PC-3 (cell line): Measurements from ENCODE around the gene KCTD16.

Source experiments
- EZH2 ChIP-seq: fragments of 300-600 bp; sonication (generic); IDR thresholded peaks from one replicate; pipeline ENCODE4 v1.6.1; 2017; ENCODE audit warnings: antibody characterized with exemption, mild to moderate bottlenecking, low read length; ENCODE audit not compliant: unreplicated experiment
- TF ChIP-seq, protein P1 (sequence below): fragments of 300-600 bp; sonication (generic); conservative IDR thresholded peaks from 2 replicates; pipeline ENCODE4 v1.5.1; 2017; ENCODE audit warnings: antibody characterized with exemption, low read depth, mild to moderate bottlenecking, low read length

GRCh38 chr5:144247131-144247530 is 76.5 kb downstream of the KCTD16 start:
- no peak for TF ChIP-seq EZH2
- TF ChIP-seq, protein P1, sequence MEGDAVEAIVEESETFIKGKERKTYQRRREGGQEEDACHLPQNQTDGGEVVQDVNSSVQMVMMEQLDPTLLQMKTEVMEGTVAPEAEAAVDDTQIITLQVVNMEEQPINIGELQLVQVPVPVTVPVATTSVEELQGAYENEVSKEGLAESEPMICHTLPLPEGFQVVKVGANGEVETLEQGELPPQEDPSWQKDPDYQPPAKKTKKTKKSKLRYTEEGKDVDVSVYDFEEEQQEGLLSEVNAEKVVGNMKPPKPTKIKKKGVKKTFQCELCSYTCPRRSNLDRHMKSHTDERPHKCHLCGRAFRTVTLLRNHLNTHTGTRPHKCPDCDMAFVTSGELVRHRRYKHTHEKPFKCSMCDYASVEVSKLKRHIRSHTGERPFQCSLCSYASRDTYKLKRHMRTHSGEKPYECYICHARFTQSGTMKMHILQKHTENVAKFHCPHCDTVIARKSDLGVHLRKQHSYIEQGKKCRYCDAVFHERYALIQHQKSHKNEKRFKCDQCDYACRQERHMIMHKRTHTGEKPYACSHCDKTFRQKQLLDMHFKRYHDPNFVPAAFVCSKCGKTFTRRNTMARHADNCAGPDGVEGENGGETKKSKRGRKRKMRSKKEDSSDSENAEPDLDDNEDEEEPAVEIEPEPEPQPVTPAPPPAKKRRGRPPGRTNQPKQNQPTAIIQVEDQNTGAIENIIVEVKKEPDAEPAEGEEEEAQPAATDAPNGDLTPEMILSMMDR: no peak
